VCaP (cell line): ENCODE results near the gene CAB39L.
"Not testable (repeated sequence)": the region's sequence is repeated elsewhere in the genome, so short reads cannot be mapped to it uniquely, and the experiment has no call there.

ENCODE experiments used
- H3K27ac ChIP-seq: fragments of 450-650 bp; 2 replicates; pipeline ENCODE4 v1.5.1; 2017
- CTCF ChIP-seq: fragments of 450-650 bp; conservative IDR thresholded peaks from 2 replicates; pipeline ENCODE4 v1.5.1; 2017; ENCODE audit warnings: mild to moderate bottlenecking, moderate library complexity

The CAB39L gene

GRCh38 chr13:49298416-49298815 lies 145.4 kb downstream of the CAB39L start:
- H3K27ac ChIP-seq: no peak overlapping the region
- no peak for TF ChIP-seq CTCF

- no peak for TF ChIP-seq CTCF
- no peak overlapping the region for H3K27ac ChIP-seq
Measured at GRCh38 chr13:49297338-49297737, 146.5 kb downstream of the CAB39L start.

GRCh38 chr13:49296659-49297058 lies 147.2 kb downstream of the CAB39L start:
- H3K27ac ChIP-seq: no peak overlapping the region
- TF ChIP-seq CTCF: no peak

DNA sequence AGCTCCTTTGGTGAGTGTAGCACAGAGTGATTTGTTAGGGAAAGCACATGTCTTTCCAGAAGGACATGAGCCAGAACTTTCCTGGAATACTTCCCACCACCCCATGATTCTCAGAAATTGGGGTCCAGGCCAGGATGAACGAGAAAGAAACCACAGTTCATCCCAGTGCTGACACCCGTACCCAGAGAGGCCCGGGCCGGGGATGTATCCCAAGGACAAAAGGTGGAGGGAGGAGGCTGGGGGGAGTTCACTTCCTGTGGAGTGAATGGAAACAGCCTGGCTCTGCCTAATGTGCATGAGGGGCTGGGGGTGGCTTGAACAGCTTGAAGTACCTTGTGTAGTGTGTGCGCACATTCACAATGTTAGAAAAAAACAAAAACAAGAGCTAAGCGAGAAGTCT lies 148.6 kb downstream of the CAB39L start:
- no peak for TF ChIP-seq CTCF
- no peak overlapping the region for H3K27ac ChIP-seq

GRCh38 chr13:49294723-49295122 lies 149.1 kb downstream of the CAB39L start:
- H3K27ac ChIP-seq: not testable (repeated sequence)

DNA sequence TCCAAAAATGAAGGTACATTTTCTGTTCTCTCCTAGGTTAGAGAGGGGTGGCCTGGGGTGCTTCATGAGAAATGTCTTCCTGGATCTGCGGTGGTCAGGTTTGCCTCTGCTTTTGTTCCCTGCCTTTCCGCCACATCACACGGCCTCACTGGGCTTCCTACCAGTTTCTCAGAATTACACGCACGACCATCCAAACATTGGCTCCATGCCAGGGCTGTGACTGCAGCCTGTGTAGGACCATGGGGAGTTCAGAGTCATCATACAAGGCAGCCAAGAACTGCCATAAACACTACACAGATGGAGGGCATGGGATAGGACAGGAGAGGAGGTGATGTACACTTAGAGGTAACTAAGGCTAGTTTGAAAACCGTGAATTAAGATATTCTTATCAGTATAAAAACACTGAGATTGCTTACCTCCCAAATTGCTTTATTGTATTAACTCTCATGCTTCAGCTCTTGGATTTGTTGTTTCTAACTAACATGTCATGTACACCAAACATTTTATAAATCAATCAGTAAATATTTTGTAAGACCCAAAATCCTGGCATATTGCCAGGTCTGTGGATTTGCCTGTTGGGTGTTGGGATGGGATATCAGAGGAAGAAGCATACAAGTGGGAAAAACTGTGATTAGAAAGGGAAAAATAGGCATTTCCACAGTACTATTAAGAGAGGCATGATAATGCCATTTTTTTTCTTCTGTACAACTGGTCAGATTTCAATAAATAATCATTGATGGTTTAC lies 150.9 kb downstream of the CAB39L start:
- H3K27ac ChIP-seq: peak overlapping the region; percentile 13; the same call in 1 of the 2 replicates
- TF ChIP-seq CTCF: no peak

DNA sequence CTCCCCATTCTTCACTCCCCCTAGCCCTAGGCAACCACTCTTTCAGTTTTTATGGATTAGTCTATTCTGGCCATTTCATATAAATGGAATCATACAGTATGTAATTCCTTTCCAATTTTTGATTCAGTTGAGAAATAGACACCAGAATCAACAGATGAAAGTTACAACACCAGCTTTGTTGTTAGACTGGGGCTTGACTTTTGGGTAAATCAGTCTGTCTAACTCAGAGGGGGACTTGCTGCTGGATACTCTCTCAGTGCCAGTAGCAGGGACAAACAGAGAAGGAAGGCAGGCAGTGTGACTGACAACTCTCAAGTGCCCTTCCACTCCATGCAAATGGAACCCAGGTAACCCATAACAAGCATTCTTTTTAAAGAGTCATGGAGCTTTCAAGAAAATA lies 155.4 kb downstream of the CAB39L start:
- no peak overlapping the region for H3K27ac ChIP-seq
- TF ChIP-seq CTCF: no peak

GRCh38 chr13:49287995-49288394 lies 155.9 kb downstream of the CAB39L start:
- no peak overlapping the region for H3K27ac ChIP-seq
- no peak for TF ChIP-seq CTCF
